Upper lobe of right lung (tissue), 1 donor: ENCODE measurements around the gene CCDC38. TPM values are rescaled to one million over a fixed set of nuclear protein-coding genes. Genes with fewer than 3 reads are reported as not detected.
A peak's percentile ranks its signal among the peaks of the same experiment; 100 is the strongest.

ENCODE experiments used
- ATAC-seq: fragments of 200-7000 bp; cut with Tn5 transposase; one replicate; pipeline ENCODE4 v1.9.1; 2020; ENCODE audit warnings: mild to moderate bottlenecking, moderate library complexity
- DNase-seq: peaks from one replicate; pipeline ENCODE4 v3.0.0-alpha.2; 2020
- H3K27ac ChIP-seq: fragments of 200-600 bp; one replicate; pipeline ENCODE4 v1.8.0; 2022
- H3K27me3 ChIP-seq: fragments of 200-600 bp; one replicate; pipeline ENCODE4 v1.8.0; 2022; ENCODE audit warnings: mild to moderate bottlenecking
- H3K36me3 ChIP-seq: fragments of 200-600 bp; one replicate; pipeline ENCODE4 v1.8.0; 2022
- H3K4me1 ChIP-seq: fragments of 200-600 bp; one replicate; pipeline ENCODE4 v1.8.0; 2022
- H3K4me3 ChIP-seq: fragments of 200-600 bp; one replicate; pipeline ENCODE4 v1.8.0; 2022; ENCODE audit warnings: mild to moderate bottlenecking
- H3K9me3 ChIP-seq: fragments of 200-600 bp; one replicate; pipeline ENCODE4 v1.8.0; 2022
- CTCF ChIP-seq: fragments of 200-600 bp; IDR thresholded peaks from one replicate; pipeline ENCODE4 v1.8.0; 2022; ENCODE audit warnings: antibody characterized with exemption
- intact Hi-C: fragments of 100-400 bp; cut with DNase I; formaldehyde crosslinking; loops from one replicate; pipeline ENCODE4 v1.11.0; 2022
- total RNA-seq: library from RNA; stranded (reverse); fragmentation: NEBNext Ultra II Directional; extraction: Animal tissue kit (Norgen Biotek cat#: 25700); gene quantifications from one replicate; pipeline ENCODE4 v1.2.1, GENCODE V29; 2021
- donor health status: DM: no; HTN: yes; CAD: no; lungs with severe emphysema.

CCDC38 gene
- total RNA-seq, 1 donor from 2014 or later = not detected

GRCh38 chr12:95862038-95862437 is 80.4 kb downstream of the CCDC38 start:
- no peak for ATAC-seq
- Histone ChIP-seq H3K4me1 (peaks cover 16% of the 10 kb centered on the region), H3K4me3 (no peak overlapping the region), H3K27ac (no peak overlapping the region), H3K27me3 (no peaks in the 10 kb centered on the region), H3K36me3 (peaks cover 56% of the 10 kb centered on the region), H3K9me3 (no peaks in the 10 kb centered on the region)
- no peak for TF ChIP-seq CTCF
- intact Hi-C loops = no loop called here
- DNase-seq = no peak

- DNase-seq (no peak), ATAC-seq (no peak)
- TF ChIP-seq CTCF = no peak
- Histone ChIP-seq H3K4me3 (peak overlapping the region; percentile 77), H3K9me3 (no peaks in the 10 kb centered on the region), H3K36me3 (peaks cover 38% of the 10 kb centered on the region), H3K27ac (no peak overlapping the region), H3K27me3 (no peaks in the 10 kb centered on the region), H3K4me1 (peaks cover 16% of the 10 kb centered on the region)
- intact Hi-C loops = no loop called here
Measured at GRCh38 chr12:95859947-95860850, 82.2 kb downstream of the CCDC38 start.

GRCh38 chr12:95859344-95859816 is 83.0 kb downstream of the CCDC38 start:
- no peak for TF ChIP-seq CTCF
- peaks cover 16% of the 10 kb centered on the region for H3K4me1 ChIP-seq
- DNase-seq (no peak), ATAC-seq (no peak)
- H3K36me3 ChIP-seq = peaks cover 29% of the 10 kb centered on the region
- H3K27ac ChIP-seq = peak overlapping the region; percentile 85
- intact Hi-C loops = no loop called here
- H3K4me3 ChIP-seq = peak overlapping the region; percentile 77
- H3K27me3 ChIP-seq = no peaks in the 10 kb centered on the region
- no peaks in the 10 kb centered on the region for H3K9me3 ChIP-seq

GRCh38 chr12:95858451-95859343 is 83.7 kb downstream of the CCDC38 start, which contains the start of gene SNRPF:
Gene SNRPF (plus strand): TSS chr12:95858952. CDS start chr12:95859074, 122 bp downstream.
- peak within 1 kb of the TSS; percentile 85 for H3K27ac ChIP-seq
- intact Hi-C loops = no loop called here
- peaks cover 16% of the 10 kb centered on the region for H3K4me1 ChIP-seq
- no peaks in the 10 kb centered on the region for H3K27me3 ChIP-seq
- TF ChIP-seq CTCF = peak; percentile 8
- DNase-seq (peak; percentile 96), ATAC-seq (peak; percentile 100)
- H3K9me3 ChIP-seq = no peaks in the 10 kb centered on the region
- H3K4me3 ChIP-seq = peak within 1 kb of the TSS; percentile 77
- H3K36me3 ChIP-seq = peaks cover 26% of the 10 kb centered on the region

GRCh38 chr12:95857799-95858198 is 84.6 kb downstream of the CCDC38 start:
- Histone ChIP-seq H3K9me3 (no peaks in the 10 kb centered on the region), H3K4me3 (peak overlapping the region; percentile 77), H3K27me3 (no peaks in the 10 kb centered on the region), H3K36me3 (peaks cover 17% of the 10 kb centered on the region), H3K27ac (no peak overlapping the region), H3K4me1 (peaks cover 16% of the 10 kb centered on the region)
- no peak for TF ChIP-seq CTCF
- ATAC-seq = no peak
- no peak for DNase-seq
- intact Hi-C loops = no loop called here
